ENCODE results near the gene PLEKHB1.

Gene PLEKHB1

GRCh38 chr11:73680687-73681086, 34.3 kb downstream of the PLEKHB1 start:
- DNase-seq (ENCODE audit: low read depth) = no peak

DNA sequence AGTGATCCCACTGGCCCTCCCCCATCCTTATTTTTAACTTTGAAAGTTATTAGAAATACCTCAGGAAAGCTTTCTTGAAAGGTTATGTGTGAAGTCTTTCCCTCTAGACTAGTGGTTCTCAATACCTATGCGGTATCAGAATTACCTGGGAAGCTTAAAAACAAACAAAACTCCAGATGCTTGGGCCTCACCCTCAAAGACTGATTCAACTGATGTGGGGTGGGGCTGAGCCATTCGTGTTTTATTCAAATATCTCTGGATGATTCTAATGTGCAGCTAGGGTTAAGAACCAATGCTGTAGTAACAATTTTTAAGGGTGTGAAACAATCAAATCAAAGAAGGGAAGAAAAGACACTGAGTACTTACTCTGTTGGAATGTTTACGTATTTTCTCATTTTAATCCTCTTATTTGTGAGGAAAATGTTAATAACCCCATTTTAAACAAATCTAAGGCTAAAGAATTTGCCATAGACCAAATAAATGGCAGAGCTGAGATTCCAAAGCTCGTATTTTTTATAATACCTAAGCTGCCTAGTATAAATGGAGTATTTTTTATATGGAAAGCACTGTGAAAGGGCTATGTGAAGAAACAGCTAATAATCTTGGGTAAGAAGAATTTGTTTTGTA, 47.6 kb downstream of the PLEKHB1 start:
- no peak for DNase-seq (ENCODE audit: low read depth)

GRCh38 chr11:73705053-73705452, 58.7 kb downstream of the PLEKHB1 start:
- no peak for DNase-seq (ENCODE audit: low read depth)

DNA sequence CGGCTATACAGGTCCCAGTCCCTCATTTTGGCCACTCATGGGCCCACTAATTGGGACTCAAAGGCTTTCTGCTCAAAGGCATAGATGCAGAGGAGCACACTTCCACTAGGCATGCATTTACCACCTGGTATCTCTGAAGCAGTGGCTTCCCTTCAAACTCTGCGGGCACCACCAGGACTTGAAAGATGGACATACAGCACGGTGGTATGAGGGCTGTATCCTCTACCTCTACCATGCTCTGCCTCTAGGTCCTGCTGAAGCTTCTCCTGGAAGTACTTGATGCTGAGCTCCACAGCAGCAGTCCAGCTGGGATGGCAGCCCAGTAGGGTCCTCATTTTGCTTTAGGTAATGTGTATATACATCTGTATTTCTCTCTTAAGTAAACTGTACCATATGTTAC, 64.6 kb downstream of the PLEKHB1 start:
- DNase-seq (ENCODE audit: low read depth) = no peak
